Progenitor cell of endocrine pancreas (in vitro differentiated cells): ENCODE results near the gene CPT1C. TPM values are rescaled to one million over a fixed set of nuclear protein-coding genes. Genes with fewer than 3 reads are reported as not detected.
A peak's percentile ranks its signal among the peaks of the same experiment; 100 is the strongest.

Experiments
- DNase-seq: peaks from one replicate; pipeline ENCODE4 v3.0.0; 2021; ENCODE audit warnings: low spot score; ENCODE audit not compliant: unreplicated experiment
- H3K27ac Mint-ChIP-seq: 2 replicates; pipeline ENCODE4 v1.8.0; 2021; ENCODE audit warnings: mild to moderate bottlenecking, moderate library complexity, mixed read lengths
- H3K27me3 Mint-ChIP-seq: 2 replicates; pipeline ENCODE4 v1.8.0; 2021; ENCODE audit warnings: mixed read lengths
- H3K36me3 Mint-ChIP-seq: 2 replicates; pipeline ENCODE4 v1.8.0; 2022; ENCODE audit warnings: mixed read lengths; ENCODE audit not compliant: insufficient read depth
- H3K4me1 Mint-ChIP-seq: 2 replicates; pipeline ENCODE4 v1.8.0; 2021; ENCODE audit warnings: low read depth, mixed read lengths
- H3K4me3 Mint-ChIP-seq: 2 replicates; pipeline ENCODE4 v1.8.0; 2021; ENCODE audit warnings: low read depth, mild to moderate bottlenecking, moderate library complexity, mixed read lengths
- H3K9me3 Mint-ChIP-seq: 2 replicates; pipeline ENCODE4 v1.8.0; 2021; ENCODE audit warnings: low read depth, mixed read lengths
- total RNA-seq: library from RNA; stranded (reverse); gene quantifications from 2 replicates; pipeline ENCODE4 v1.2.1, GENCODE V29; 2021
- TF ChIP-seq, protein P1 (sequence below): fragments of 200-600 bp; sonication (generic); IDR thresholded peaks from one replicate; pipeline ENCODE4 v1.5.0; 2021; ENCODE audit warnings: antibody characterized with exemption, mild to moderate bottlenecking; ENCODE audit not compliant: unreplicated experiment

CPT1C gene
- total RNA-seq, 1 donor from 2014 or later = 49.9 TPM

DNA sequence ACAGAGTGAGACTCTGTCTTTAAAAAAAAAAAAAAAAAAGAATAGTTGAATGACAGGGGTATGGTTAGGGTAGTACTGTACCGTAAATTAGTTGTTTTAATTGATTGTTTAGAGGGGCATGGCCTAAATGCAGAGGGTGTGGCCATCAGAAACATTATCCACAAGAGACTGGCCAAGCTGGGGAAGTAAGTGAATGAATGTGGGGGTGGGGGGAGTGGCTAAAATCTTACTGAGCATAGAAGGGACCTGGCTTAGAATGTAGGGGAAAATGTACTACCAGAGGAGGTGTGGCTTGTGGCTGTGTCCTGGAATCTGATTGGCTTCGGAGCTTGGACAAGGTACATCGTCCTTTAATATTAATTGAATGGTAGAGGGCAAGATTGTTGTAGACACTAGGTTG, 21.4 kb upstream of the CPT1C start:
- Mint-ChIP-seq H3K4me3 (no peak overlapping the region), H3K4me1 (peaks cover 27% of the 10 kb centered on the region)

DNA sequence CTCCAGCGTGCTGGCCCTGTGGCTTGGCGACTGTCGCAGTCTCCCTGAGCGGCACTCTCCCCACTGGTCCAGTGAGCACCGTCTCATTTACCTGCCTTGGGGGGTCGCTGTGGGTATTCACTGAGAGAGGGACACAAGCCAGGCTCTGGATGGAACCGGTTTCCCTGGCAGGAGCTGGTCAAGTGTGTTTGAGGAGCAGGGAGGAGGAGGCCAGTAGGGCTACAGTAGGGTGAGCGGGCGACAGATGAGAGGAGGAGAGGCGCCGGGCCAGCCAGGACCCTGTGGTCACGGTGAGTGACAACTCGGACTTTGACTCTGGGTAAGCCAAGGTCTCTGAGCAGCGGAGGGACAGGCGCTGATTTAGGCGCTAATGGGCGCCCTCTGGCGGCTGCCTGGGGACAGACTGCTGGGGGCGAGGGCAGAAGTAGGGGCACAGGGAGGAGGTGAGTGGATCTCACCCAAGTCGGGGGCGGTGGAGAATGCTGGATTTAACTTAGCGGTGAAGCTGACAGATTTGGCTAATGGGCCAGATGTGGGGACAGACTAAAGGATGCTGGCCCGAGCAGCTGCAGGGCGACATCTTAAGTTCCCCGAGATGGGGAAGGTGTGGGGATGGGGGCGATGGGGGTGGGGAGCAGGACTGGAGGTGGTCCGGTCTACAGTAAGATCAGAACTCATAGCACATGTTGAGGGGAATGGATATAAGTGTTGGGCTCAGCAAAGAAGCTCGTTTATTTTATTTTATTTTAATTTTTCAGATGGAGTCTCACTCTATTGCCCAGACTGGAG, 18.6 kb upstream of the CPT1C start:
- Mint-ChIP-seq H3K36me3 (peaks cover 11% of the 10 kb centered on the region), H3K4me3 (peak overlapping the region; percentile 20), H3K27me3 (no peaks in the 10 kb centered on the region), H3K9me3 (no peaks in the 10 kb centered on the region), H3K27ac (peak overlapping the region; percentile 89), H3K4me1 (peaks cover 9% of the 10 kb centered on the region)
- TF ChIP-seq, protein P1, sequence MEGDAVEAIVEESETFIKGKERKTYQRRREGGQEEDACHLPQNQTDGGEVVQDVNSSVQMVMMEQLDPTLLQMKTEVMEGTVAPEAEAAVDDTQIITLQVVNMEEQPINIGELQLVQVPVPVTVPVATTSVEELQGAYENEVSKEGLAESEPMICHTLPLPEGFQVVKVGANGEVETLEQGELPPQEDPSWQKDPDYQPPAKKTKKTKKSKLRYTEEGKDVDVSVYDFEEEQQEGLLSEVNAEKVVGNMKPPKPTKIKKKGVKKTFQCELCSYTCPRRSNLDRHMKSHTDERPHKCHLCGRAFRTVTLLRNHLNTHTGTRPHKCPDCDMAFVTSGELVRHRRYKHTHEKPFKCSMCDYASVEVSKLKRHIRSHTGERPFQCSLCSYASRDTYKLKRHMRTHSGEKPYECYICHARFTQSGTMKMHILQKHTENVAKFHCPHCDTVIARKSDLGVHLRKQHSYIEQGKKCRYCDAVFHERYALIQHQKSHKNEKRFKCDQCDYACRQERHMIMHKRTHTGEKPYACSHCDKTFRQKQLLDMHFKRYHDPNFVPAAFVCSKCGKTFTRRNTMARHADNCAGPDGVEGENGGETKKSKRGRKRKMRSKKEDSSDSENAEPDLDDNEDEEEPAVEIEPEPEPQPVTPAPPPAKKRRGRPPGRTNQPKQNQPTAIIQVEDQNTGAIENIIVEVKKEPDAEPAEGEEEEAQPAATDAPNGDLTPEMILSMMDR = peak; percentile 96
- peak; percentile 83 for DNase-seq

More for the DNA sequence above, 21.4 kb upstream of the CPT1C start:
- no peak overlapping the region for H3K27ac Mint-ChIP-seq
- DNase-seq = no peak
- peaks cover 11% of the 10 kb centered on the region for H3K36me3 Mint-ChIP-seq
- H3K9me3 Mint-ChIP-seq = no peaks in the 10 kb centered on the region
- H3K27me3 Mint-ChIP-seq = no peaks in the 10 kb centered on the region
- TF ChIP-seq, protein P1 = no peak

DNA sequence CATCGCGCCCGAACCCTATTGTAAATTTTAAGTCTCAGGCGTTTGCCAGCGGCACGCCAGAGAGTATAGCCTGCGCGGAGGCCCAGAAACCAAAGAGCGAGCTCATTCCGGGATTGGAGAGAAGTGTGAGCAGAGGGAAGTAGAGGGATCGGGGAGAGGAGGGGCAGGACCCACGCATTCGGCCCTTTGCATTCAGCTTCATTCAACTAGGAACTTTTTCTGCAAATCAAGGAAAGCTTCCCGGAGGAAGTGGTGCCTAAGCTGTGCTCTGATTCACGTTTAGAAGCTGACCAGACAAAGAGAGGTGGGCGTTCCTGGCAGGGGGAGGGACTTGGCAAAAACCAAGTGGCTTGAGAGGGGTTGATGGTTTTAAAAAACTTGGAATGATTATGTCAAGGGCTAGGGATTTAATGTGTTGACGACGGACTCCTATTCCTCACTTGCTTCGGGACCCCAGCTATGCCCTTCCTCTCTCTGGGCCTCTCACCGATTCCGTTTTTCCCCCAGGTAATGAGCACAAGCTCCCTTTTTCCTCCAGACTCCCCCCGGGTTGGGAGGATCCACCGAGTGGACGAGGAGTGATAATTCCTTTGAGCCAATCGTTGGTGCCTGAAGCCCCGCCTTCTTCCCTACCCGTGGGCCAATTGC, 14.7 kb upstream of the CPT1C start:
- TF ChIP-seq, protein P1 = no peak
- H3K4me3 Mint-ChIP-seq = peak overlapping the region; percentile 97
- no peaks in the 10 kb centered on the region for H3K9me3 Mint-ChIP-seq
- H3K27ac Mint-ChIP-seq = peak overlapping the region; percentile 100
- peaks cover 11% of the 10 kb centered on the region for H3K36me3 Mint-ChIP-seq
- peak; percentile 28 for DNase-seq
- H3K4me1 Mint-ChIP-seq = peaks cover 24% of the 10 kb centered on the region
- no peaks in the 10 kb centered on the region for H3K27me3 Mint-ChIP-seq

DNA sequence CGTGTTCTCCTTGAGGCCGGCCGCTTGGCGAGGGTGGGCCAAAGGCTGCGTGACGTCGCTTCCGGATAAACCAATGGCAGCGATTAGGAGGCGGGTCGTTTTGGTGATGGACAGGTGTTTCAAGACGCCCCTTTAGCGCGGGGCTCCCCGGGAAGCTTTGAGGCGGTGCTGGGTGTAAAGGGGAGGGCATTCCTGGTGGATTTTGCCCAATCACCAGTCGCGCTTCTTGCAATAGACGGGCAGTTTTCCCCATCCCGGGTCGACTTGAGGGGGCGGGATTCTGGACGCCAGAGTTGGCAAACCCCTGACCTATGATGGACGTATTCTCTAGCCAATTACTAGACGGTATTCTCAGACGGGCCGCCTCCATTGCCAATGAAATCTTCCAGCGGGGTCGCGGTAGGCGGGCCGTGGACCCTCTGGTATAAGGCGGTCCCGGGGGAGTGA, 14.1 kb upstream of the CPT1C start:
- Mint-ChIP-seq H3K4me1 (peaks cover 23% of the 10 kb centered on the region), H3K4me3 (peak overlapping the region; percentile 97), H3K9me3 (no peaks in the 10 kb centered on the region), H3K27ac (peak overlapping the region; percentile 100), H3K27me3 (no peaks in the 10 kb centered on the region), H3K36me3 (peaks cover 11% of the 10 kb centered on the region)
- TF ChIP-seq, protein P1 = no peak
- peak; percentile 99 for DNase-seq

DNA sequence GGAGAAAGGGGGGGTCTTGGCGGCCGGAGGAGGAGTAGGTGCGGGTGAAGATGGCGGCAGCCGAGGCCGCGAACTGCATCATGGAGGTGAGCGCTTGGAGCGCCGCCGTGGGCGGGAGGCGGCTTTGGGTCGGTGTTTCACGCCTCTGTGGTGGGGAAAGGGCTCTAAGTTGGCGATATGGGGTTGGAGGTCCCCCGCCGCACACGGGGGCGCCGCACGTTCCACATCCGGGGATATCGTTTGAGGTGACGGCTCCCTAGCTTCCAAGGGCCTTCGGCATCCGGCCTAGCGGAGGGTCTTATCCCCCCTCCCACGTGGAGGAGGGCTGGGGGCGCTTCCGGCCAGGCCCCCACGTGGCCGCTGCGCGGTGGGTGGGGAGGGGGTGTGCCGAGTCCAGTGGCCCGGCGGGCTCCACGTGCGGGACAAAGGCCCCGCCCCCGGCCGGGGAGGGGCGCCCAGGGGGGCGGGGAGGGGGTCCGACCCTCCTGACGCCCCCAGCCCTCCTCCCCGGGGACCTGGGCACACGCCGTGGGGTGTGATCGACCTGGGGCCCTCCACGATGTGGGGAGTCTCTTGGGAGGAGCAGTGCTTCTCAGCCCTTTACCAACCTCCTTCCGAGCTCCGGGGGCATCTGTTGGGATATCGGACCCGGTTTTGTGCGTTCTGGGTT, 13.6 kb upstream of the CPT1C start, which contains the start of gene PRMT1:
Gene PRMT1, plus strand, starts transcription at position 41 of the 670 bp plus-strand sequence. Its CDS starts 10 bp downstream, at position 51.
- H3K27ac Mint-ChIP-seq = peak within 1 kb of the TSS; percentile 100
- peaks cover 18% of the 10 kb centered on the region for H3K4me1 Mint-ChIP-seq
- peaks cover 11% of the 10 kb centered on the region for H3K36me3 Mint-ChIP-seq
- H3K4me3 Mint-ChIP-seq = peak within 1 kb of the TSS; percentile 97
- TF ChIP-seq, protein P1 = no peak
- DNase-seq = peak; percentile 34
- no peaks in the 10 kb centered on the region for H3K27me3 Mint-ChIP-seq
- H3K9me3 Mint-ChIP-seq = no peaks in the 10 kb centered on the region
